ENCODE results near the gene HOXD9.

HOXD9 gene

DNA sequence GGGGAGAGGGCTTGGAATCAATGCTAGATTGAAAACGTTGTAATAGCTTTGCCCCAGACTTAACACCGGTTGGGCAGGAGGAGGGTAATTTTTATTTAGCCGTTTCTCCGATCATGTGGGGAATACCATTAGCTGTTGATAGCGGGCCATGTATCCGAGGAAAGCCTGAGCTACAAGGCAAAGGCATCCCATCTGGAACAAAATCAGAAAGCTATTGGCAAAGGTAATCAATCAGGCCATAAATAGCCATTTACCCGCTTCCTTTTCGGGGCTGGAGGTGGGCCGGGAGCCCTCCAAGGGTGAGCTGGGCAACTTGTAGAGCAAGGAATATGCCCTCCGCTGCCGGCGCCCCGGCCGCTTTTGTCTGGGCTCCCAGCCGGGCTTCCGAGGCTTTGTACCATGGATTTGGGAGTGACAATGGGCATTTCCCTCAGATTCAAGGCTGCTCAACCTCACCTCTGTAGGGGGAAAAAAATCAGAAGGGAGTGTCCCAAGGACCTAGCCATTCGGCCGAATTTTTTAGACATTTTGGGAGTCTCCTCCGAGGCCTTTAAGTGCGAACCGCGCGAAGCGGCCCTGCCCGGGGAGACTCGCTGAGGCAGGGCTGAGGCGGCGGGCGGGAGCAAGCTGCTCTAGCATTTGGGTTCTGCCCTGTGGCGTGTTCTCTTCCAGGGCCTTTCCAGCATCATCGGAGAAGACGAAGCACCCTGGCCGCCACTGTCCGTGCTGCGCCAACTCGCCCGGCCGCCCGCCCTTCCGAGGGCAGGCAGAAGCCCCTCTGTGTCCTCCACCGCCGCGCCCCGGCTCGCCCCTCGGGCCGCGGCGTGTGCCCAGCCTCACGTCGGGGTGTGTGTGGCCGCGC, 1.1 kb upstream of the HOXD9 start:
- Histone ChIP-seq H3K36me3 (no peaks in the 10 kb centered on the region), H3K4me3 (ENCODE audit: low read depth in 1 of 2, low read length in 1 of 2) (no peak overlapping the region), H3K9me3 (no peaks in the 10 kb centered on the region), H3K27me3 (peaks cover 100% of the 10 kb centered on the region), H3K4me1 (ENCODE audit: control insufficient read depth in 1 of 2, insufficient read depth in 1 of 2, low read depth in 1 of 2, low read length in 1 of 2) (peaks cover 3 to 18% of the 10 kb centered on the region in 2 experiments), H3K27ac (no peak overlapping the region)
- TF ChIP-seq CTCF (IDR thresholded peaks at IDR 0.05) = no peak

- Histone ChIP-seq H3K9me3 (no peaks in the 10 kb centered on the region), H3K36me3 (no peaks in the 10 kb centered on the region), H3K27ac (no peak overlapping the region), H3K27me3 (peaks cover 100% of the 10 kb centered on the region), H3K4me3 (ENCODE audit: low read depth in 1 of 2, low read length in 1 of 2) (peak overlapping the region; percentile 27 to 34), H3K4me1 (ENCODE audit: control insufficient read depth in 1 of 2, insufficient read depth in 1 of 2, low read depth in 1 of 2, low read length in 1 of 2) (peaks cover 3 to 18% of the 10 kb centered on the region in 2 experiments)
- TF ChIP-seq CTCF (IDR thresholded peaks at IDR 0.05) = no peak
Observed at GRCh38 chr2:176122052-176122682, 352 bp upstream of the HOXD9 start.

DNA sequence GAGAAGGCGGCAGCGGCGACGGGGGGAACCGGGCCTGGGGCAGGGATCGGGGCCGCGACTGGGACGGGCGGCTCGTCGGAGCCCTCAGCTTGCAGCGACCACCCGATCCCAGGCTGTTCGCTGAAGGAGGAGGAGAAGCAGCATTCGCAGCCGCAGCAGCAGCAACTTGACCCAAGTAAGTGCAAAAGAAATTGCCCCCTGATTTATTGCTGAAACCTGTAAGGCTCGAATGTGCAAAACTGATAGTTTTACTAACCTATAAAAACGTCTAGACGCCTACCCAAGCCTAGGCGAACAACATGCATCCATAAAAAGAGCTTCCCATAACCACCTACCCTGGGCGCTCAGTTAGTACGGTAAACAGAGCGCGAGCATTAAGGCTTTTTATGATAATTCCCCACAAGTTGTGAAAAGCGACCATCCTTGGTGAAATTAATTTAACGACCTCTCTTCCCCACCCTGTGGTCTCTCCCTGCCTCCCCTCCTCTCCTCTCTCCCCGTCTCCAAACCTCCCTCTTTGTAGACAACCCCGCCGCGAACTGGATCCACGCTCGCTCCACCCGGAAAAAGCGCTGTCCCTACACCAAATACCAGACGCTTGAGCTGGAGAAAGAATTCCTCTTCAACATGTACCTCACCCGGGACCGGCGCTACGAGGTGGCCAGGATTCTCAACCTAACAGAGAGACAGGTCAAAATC, 1.0 kb downstream of the HOXD9 start:
- Histone ChIP-seq H3K9me3 (no peaks in the 10 kb centered on the region), H3K36me3 (no peaks in the 10 kb centered on the region), H3K27ac (no peak overlapping the region), H3K4me3 (ENCODE audit: low read depth in 1 of 2, low read length in 1 of 2) (no peak overlapping the region), H3K4me1 (ENCODE audit: control insufficient read depth in 1 of 2, insufficient read depth in 1 of 2, low read depth in 1 of 2, low read length in 1 of 2) (peaks cover 6 to 18% of the 10 kb centered on the region in 2 experiments), H3K27me3 (peaks cover 100% of the 10 kb centered on the region)
- TF ChIP-seq CTCF (IDR thresholded peaks at IDR 0.05) = no peak

GRCh38 chr2:176124110-176124946, 1.8 kb downstream of the HOXD9 start:
- H3K27ac ChIP-seq = no peak overlapping the region
- H3K36me3 ChIP-seq = no peaks in the 10 kb centered on the region
- no peak for TF ChIP-seq CTCF (IDR thresholded peaks at IDR 0.05)
- H3K4me1 ChIP-seq (ENCODE audit: control insufficient read depth in 1 of 2, insufficient read depth in 1 of 2, low read depth in 1 of 2, low read length in 1 of 2) = peaks cover 10 to 23% of the 10 kb centered on the region in 2 experiments
- H3K27me3 ChIP-seq = peaks cover 100% of the 10 kb centered on the region
- no peak overlapping the region for H3K4me3 ChIP-seq (ENCODE audit: low read depth in 1 of 2, low read length in 1 of 2)
- H3K9me3 ChIP-seq = no peaks in the 10 kb centered on the region

Data from neutrophil (primary cell).